GM12874 (cell line): Measurements from ENCODE around the gene SND1.

ENCODE experiments used
- TF ChIP-seq, protein P1 (sequence below): IDR thresholded peaks from 2 replicates; pipeline ENCODE4 v1.5.1; 2011; ENCODE audit warnings: low read depth, mild to moderate bottlenecking, control low read depth, low read length, moderate library complexity; ENCODE audit not compliant: insufficient read depth

The SND1 gene

DNA sequence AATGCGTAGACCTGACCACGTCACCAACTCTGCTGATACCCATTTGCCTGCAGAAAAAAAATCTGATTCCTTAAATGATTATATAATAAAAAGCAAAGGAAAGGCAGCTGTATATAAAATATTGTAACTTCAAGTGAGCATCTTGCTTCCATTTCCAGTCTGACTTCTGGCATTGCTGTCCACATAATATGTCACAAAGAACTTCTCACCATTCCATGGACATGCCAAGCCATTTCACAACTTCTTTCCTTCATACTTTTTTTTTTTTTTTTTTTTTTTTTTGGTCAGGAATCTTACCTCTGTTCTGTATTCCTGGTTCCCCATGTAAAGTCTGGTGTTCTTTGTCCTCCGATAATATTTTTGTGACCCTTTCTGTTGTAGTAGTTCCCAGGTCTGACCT is 165.5 kb downstream of the SND1 start:
- TF ChIP-seq, protein P1, sequence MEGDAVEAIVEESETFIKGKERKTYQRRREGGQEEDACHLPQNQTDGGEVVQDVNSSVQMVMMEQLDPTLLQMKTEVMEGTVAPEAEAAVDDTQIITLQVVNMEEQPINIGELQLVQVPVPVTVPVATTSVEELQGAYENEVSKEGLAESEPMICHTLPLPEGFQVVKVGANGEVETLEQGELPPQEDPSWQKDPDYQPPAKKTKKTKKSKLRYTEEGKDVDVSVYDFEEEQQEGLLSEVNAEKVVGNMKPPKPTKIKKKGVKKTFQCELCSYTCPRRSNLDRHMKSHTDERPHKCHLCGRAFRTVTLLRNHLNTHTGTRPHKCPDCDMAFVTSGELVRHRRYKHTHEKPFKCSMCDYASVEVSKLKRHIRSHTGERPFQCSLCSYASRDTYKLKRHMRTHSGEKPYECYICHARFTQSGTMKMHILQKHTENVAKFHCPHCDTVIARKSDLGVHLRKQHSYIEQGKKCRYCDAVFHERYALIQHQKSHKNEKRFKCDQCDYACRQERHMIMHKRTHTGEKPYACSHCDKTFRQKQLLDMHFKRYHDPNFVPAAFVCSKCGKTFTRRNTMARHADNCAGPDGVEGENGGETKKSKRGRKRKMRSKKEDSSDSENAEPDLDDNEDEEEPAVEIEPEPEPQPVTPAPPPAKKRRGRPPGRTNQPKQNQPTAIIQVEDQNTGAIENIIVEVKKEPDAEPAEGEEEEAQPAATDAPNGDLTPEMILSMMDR = no peak

DNA sequence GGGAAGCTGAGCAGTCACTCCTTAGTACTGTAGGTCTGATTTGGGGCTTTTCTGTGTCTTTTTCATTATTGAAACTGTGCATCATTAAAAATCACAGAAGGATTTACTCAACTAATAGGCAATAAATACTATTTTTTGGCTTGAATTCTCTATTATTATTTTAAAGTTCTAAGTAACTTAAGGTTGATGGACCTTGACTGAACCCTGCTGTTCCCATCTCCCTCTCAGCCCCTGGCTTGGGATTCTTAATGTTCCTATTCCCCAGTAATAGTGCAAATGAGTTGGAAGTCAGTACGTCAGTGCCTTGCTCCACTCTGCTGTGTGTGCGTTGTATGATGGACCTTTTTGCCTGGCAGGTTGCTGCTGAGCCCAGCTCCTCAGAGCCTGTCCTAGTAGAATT is 166.3 kb downstream of the SND1 start:
- TF ChIP-seq, protein P1 = no peak

DNA sequence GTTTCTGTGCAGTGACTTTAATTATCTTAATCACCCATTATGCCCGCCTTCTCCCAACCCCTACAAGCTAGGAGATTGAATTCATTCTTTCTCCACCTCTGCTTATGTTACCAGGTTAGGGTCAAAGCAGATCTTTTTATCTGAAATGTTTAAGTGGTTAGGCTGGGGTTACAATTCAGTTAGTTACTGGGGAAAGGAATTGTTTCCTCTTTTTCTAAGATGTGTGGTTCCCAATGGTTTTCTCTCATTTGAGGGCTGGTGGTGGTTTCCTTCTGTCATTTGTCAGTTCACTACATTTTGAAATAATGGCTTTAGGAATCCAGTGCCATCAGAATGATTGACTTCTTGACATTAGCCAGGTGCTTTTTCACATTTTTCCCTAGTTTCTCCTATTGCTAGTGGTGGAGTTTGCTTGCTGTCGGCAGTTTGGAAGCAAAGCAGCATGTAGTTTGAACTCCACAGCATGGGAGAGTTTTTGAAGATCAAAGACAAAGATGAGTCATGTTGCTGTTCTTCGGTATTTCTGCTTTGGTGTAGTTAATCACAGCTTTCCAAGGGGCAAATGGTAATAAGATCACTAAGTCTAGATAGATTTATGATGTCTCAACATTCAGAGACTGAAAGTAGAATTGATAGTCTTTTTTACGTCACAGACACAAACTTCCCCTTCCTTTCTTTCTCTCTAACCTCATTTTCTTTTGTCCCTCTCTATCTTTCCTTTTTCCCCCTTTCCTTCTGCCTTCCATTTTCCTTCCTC is 168.2 kb downstream of the SND1 start:
- TF ChIP-seq, protein P1 = no peak

DNA sequence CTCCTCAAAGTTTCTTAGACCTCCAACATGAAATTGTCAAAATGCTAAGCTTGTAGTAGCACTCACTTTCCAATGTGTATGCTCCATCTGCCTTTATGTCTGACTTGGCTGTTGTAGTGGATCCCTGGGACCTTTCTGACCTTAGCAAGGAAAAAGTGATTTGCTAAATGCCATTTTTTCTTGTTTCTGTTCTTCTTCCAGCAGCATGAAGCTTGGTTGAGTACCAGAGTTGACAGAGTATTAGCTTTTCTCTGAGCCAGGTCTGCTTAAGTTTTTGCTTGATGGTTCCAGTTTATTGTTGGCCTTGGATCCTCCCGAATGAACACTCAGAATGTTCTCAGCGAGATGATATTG is 168.7 kb downstream of the SND1 start:
- TF ChIP-seq, protein P1 = no peak

DNA sequence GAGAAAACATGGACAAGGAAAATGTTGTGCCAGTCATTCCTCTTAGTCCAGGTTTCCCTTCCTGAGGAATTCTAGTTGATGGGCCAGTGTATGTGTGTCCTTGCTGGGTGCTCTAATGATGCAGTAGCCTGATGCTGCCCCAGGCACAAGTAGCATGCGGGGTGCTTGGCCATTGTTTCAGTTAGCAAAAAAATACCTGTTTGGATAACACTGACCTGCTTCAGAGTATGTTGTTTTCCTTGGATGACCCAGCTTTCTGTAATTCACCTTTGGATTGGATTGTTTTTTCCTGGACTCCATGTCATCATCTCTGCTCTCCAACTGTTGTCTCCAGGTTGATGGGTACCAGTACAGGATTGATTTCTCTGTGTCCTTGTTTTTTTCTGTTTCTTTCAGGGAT is 169.2 kb downstream of the SND1 start:
- TF ChIP-seq, protein P1 = no peak

DNA sequence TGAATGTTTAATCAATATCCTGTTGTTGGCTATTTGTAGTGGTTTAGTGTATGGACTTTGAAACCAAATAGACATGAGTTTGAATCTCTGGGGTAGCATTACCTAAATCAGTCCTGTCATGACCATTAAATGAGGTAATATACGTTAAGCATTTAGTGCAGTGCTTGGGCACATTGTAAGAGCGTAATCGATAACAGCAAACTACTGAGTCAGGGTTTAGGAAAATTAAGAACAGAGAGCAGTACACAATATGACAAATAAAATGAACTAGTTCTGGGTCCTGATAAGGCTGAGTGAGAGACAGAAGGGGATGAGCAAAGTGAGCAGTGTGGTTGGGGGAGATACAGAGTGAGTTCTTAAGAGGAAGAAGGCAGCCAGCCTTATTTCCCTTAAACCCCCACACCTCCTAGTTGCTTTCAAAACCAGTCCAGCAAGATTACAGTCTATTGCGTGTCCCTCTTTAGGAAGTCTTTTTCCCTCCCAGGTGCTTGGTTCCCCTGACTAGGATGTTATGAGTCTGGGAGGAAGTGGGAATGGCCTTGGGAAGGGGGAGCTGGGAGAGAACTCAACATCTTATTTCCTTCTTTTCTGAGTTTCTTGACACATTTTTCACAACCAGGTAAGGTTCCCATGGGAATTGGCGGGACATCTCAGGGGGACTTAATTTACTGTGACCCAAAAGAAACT is 171.0 kb downstream of the SND1 start:
- TF ChIP-seq, protein P1 = no peak

DNA sequence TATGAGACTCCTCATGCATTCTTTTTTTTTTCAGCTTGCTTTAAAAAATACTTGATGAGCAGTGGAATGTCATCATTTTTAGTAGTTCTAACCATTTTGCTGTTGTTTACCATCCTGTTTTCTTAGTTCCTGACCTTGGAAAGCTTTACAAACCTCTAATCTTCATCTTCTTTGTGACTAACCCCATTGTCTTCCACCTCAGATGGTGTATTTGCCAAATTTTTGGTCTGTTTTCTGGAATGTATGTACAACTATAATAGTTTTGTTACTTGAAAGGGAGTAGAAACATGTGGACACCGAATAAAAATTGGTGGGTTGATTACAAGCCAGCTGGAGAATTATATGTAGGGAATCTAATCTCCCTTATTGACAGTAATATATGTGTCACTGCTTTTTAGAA is 172.7 kb downstream of the SND1 start:
- TF ChIP-seq, protein P1 = no peak
